ENCODE results near the gene CNTF. TPM values are rescaled to one million over a fixed set of nuclear protein-coding genes. Genes with fewer than 3 reads are reported as not detected.

CNTF gene
- total RNA-seq, 1 donor: 2.2 TPM

- no peak for DNase-seq (ENCODE audit: low read depth)
- no peak for TF ChIP-seq CTCF (IDR thresholded peaks at IDR 0.05; ENCODE audit: insufficient read depth, low read depth, low read length)
- H3K4me3 ChIP-seq (ENCODE audit: low read depth, low read length): no peak overlapping the region
These were observed 35.5 kb upstream of the CNTF start for GRCh38 chr11:58586998-58587397.

DNA sequence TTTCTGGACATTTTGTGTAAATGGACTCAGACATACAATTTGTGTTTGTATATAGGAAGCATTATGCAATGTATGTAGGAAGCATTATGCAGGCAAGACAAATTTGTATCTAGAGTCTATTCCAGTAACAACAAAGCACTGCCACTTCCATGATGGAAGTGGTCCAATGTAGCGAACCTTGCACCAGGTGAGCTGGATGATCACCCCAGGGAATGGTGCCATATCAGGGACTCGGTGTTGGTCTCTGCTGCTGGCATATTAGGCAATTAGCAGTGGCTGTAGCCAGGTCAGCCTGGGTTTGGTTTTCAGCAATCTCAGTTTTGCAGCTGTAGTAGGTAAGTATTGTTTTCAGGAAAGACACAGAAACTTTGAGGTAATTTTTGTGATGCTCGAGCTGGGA lies 30.8 kb upstream of the CNTF start:
- no peak for TF ChIP-seq CTCF (IDR thresholded peaks at IDR 0.05; ENCODE audit: insufficient read depth, low read depth, low read length)
- DNase-seq (ENCODE audit: low read depth): no peak

GRCh38 chr11:58592760-58593472 lies 29.5 kb upstream of the CNTF start:
- DNase-seq (ENCODE audit: low read depth): no peak
- no peak for TF ChIP-seq CTCF (IDR thresholded peaks at IDR 0.05; ENCODE audit: insufficient read depth, low read depth, low read length)
- H3K4me3 ChIP-seq (ENCODE audit: low read depth, low read length): no peak overlapping the region

More for the DNA sequence above, 30.8 kb upstream of the CNTF start:
- no peak overlapping the region for H3K4me3 ChIP-seq (ENCODE audit: low read depth, low read length)

- no peak for TF ChIP-seq CTCF (IDR thresholded peaks at IDR 0.05; ENCODE audit: insufficient read depth, low read depth, low read length)
- DNase-seq (ENCODE audit: low read depth): no peak
- no peak overlapping the region for H3K4me3 ChIP-seq (ENCODE audit: low read depth, low read length)
These were observed 27.6 kb upstream of the CNTF start for GRCh38 chr11:58594826-58595225.

DNA sequence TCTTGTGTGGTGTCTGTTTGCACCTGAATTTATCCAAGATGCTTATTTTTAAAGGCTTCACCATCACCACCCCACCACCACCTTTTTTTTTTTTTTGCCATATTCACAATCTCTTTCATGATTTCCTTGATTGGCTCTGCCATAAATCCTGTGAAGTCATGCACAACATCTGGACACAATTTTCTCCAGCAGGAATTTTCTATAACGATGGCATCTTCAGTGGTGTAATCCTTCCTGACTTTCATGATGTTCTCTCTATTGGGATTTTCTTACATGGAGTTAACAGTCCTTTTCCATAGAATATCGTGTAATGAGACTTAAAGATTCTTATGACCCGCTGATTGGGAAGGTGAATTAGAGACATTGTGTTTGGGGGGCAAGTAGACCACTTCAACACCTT lies 25.8 kb upstream of the CNTF start:
- TF ChIP-seq CTCF (IDR thresholded peaks at IDR 0.05; ENCODE audit: insufficient read depth, low read depth, low read length): no peak
- no peak overlapping the region for H3K4me3 ChIP-seq (ENCODE audit: low read depth, low read length)
- DNase-seq (ENCODE audit: low read depth): no peak

DNA sequence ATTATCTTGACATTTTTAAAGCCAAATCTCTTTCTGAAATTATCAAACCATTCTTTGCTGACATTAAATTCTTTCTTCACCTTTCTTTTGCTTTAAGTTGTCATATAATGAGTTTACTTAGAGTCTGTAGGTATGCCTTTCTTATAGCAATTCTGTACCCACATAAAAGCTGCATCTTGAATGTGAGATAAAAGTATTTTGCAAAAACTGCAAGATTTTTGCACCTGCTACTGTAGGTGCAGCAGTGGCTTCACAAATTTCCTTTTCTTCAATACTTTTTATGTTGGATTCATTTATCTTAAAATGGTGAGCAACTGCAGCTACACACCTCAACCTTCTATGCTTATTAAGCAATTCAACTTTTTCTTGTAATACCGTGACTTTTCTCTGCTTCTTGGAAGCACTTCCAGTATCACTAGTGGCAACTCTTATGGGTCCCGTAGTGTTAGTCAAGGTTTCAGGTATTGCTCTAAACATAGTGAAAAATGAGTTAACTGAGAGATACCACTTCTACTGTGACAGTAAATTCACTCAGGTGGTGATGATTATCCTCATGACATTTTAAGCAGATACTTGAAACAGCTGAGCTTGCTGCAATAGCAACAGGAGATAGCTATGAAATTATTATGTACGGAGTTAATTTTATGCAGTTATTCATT lies 24.9 kb upstream of the CNTF start:
- TF ChIP-seq CTCF (IDR thresholded peaks at IDR 0.05; ENCODE audit: insufficient read depth, low read depth, low read length): no peak
- H3K4me3 ChIP-seq (ENCODE audit: low read depth, low read length): no peak overlapping the region

More for the DNA sequence above, 24.9 kb upstream of the CNTF start:
- no peak for DNase-seq (ENCODE audit: low read depth)

Data from fibroblast of villous mesenchyme (primary cell).